ENCODE results near the gene LMF1.

- TF ChIP-seq, protein P1, sequence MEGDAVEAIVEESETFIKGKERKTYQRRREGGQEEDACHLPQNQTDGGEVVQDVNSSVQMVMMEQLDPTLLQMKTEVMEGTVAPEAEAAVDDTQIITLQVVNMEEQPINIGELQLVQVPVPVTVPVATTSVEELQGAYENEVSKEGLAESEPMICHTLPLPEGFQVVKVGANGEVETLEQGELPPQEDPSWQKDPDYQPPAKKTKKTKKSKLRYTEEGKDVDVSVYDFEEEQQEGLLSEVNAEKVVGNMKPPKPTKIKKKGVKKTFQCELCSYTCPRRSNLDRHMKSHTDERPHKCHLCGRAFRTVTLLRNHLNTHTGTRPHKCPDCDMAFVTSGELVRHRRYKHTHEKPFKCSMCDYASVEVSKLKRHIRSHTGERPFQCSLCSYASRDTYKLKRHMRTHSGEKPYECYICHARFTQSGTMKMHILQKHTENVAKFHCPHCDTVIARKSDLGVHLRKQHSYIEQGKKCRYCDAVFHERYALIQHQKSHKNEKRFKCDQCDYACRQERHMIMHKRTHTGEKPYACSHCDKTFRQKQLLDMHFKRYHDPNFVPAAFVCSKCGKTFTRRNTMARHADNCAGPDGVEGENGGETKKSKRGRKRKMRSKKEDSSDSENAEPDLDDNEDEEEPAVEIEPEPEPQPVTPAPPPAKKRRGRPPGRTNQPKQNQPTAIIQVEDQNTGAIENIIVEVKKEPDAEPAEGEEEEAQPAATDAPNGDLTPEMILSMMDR (IDR thresholded peaks at IDR 0.05), result no peak
- TF ChIP-seq POLR2A (IDR thresholded peaks at IDR 0.05), result no peak
Observed at GRCh38 chr16:913817-914439, 56.9 kb downstream of the LMF1 start.
